Frontal cortex (tissue), 4 donors: ENCODE results near the gene CCDC184. TPM values are rescaled to one million over a fixed set of nuclear protein-coding genes. Genes with fewer than 3 reads are reported as not detected.
"Not testable (repeated sequence)": the region's sequence is repeated elsewhere in the genome, so short reads cannot be mapped to it uniquely, and the experiment has no call there.

Experiments used
- DNase-seq, 2 donors: peaks; one replicate each; pipeline ENCODE4 v3.0.0; 2012; ENCODE audit warnings: low spot score in 2 of 2
- FAIRE-seq: peaks from 2 replicates; lab custom pipeline; 2012; peaks lifted over from hg19 to GRCh38; lab: Jason Lieb, UNC
- total RNA-seq: library from RNA; depleted of rRNA; stranded (reverse); fragments of >200 nt; gene quantifications from one replicate; pipeline ENCODE4 v1.2.3, GENCODE V29; 2014
- donor health status: control.
- donor health status: control.
- donor health status: control.

CCDC184 gene
- total RNA-seq: 18.8 TPM

- no peak for FAIRE-seq
Observed at GRCh38 chr12:48183091-48183875, at the start of gene CCDC184. Gene CCDC184 (plus strand): TSS chr12:48183644. CDS start chr12:48184123, 479 bp downstream.

GRCh38 chr12:48135027-48135426 is 48.4 kb upstream of the CCDC184 start:
- FAIRE-seq: no peak
- DNase-seq: no peak

More at GRCh38 chr12:48183091-48183875, at the start of gene CCDC184:
- DNase-seq: peak; percentile 69 to 81

GRCh38 chr12:48142818-48143674 is 40.4 kb upstream of the CCDC184 start:
- no peak for FAIRE-seq
- no peak for DNase-seq

- FAIRE-seq (no peak), DNase-seq (no peak)
Observed at GRCh38 chr12:48143898-48144297, 39.5 kb upstream of the CCDC184 start.

GRCh38 chr12:48145981-48146380 is 37.5 kb upstream of the CCDC184 start:
- FAIRE-seq: no peak

GRCh38 chr12:48151103-48151771 is 32.2 kb upstream of the CCDC184 start:
- DNase-seq: no peak
- FAIRE-seq: no peak

More at GRCh38 chr12:48145981-48146380, 37.5 kb upstream of the CCDC184 start:
- DNase-seq: no peak

- not testable (repeated sequence) for DNase-seq, FAIRE-seq
Observed at GRCh38 chr12:48155786-48156185, 27.7 kb upstream of the CCDC184 start.

- no peak for FAIRE-seq
Observed at GRCh38 chr12:48156652-48157017, 26.8 kb upstream of the CCDC184 start.

GRCh38 chr12:48157018-48157888 is 26.2 kb upstream of the CCDC184 start, which contains the start of gene ASB8:
Gene ASB8 (minus strand): TSS chr12:48157515. CDS start chr12:48153496, 4,019 bp downstream.
- DNase-seq (peak; percentile 85 to 89), FAIRE-seq (no peak)

More at GRCh38 chr12:48156652-48157017, 26.8 kb upstream of the CCDC184 start:
- no peak for DNase-seq

- DNase-seq (no peak), FAIRE-seq (no peak)
Observed at GRCh38 chr12:48157889-48158370, 25.5 kb upstream of the CCDC184 start.

- DNase-seq (no peak), FAIRE-seq (no peak)
Observed at GRCh38 chr12:48160046-48160445, 23.4 kb upstream of the CCDC184 start.

GRCh38 chr12:48160807-48161206 is 22.6 kb upstream of the CCDC184 start:
- no peak for DNase-seq
- FAIRE-seq: no peak

GRCh38 chr12:48163150-48163747 is 20.2 kb upstream of the CCDC184 start:
- FAIRE-seq (no peak), DNase-seq (no peak)

- FAIRE-seq (peak; percentile 30), DNase-seq (no peak)
Observed at GRCh38 chr12:48164451-48164850, 19.0 kb upstream of the CCDC184 start.

GRCh38 chr12:48165089-48165981 is 18.1 kb upstream of the CCDC184 start:
- DNase-seq (peak in 1 of 2 donors; percentile 48), FAIRE-seq (peak; percentile 69)

GRCh38 chr12:48169011-48169410 is 14.4 kb upstream of the CCDC184 start:
- DNase-seq (no peak), FAIRE-seq (no peak)

- no peak for DNase-seq
- no peak for FAIRE-seq
Observed at GRCh38 chr12:48175613-48176416, 7.6 kb upstream of the CCDC184 start.
